NCI-H526 (cell line): ENCODE measurements around the gene NSG2.
"Not testable (repeated sequence)": the region's sequence is repeated elsewhere in the genome, so short reads cannot be mapped to it uniquely, and the experiment has no call there.

Experiments
- DNase-seq, 2 experiments: peaks; one replicate each; lab custom pipeline; 2025; lab: John Stamatoyannopoulos, UW

Gene NSG2

DNA sequence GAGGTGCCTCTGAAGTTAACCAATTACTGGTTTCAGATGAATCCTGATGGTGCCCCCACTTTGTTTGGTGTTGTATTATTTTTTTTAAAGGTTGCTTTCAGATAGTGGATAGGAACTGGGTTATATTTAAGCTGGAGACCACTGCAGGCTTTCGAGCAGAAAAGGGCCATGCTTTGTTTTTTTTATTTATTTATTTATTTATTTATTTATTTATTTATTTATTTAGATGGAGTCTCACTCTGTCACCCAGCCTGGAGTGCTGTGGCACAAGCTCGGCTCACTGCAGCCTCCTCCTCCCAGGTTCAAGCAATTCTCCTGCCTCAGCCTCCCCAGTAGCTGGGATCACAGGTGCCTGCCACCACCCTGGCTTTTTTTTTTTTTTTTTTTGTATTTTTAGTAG lies 57.1 kb downstream of the NSG2 start:
- not testable (repeated sequence) for DNase-seq

DNA sequence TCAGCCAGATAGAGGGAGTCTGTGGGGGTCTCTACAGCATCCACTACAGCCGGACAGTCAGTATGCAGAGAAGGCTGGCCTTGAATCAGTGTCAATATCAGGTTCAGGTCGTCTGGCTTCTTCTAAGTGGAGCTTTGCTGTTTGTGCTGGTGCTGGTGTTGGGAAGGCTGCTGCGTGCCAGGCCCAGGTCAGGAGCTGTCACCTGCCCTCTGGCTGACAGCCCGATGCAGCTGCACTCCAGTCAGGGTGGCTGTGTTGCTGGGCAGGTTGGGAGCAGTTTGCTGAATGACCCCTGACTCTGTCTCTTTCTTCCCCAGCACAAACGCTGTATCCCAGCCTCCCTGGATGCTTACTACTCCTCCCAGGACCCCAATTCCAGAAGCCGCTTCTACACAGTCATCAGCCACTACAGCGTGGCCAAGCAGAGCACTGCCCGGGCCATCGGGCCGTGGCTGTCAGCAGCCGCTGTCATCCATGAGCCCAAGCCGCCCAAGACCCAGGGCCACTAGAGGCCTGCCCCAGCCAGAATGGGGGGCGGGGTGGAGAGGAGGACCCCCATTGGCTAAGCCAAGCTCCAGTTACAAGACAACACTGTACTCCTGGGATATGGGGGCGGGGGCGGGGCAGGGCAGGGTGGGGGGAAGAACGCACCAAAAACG lies 61.6 kb downstream of the NSG2 start:
- no peak for DNase-seq

DNA sequence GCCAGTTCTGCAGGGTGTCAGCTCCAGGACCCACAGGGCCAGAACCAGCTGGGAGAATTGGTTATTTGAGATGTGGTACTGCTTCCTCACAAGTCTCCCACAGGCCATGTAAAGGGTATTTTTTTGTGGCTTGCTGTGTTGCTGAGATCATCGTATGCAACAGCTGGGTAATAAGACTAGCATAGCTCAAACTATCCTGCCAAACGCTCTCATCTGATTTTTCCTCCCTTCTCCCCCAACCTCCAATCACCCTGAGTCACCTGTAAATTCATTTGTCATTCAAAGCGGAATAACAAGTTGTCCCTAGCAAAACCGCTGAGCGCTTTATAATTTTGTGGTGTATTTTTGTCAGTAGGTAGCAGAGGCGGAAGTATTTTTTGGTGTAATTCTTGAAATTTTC lies 63.2 kb downstream of the NSG2 start:
- DNase-seq, result no peak

DNA sequence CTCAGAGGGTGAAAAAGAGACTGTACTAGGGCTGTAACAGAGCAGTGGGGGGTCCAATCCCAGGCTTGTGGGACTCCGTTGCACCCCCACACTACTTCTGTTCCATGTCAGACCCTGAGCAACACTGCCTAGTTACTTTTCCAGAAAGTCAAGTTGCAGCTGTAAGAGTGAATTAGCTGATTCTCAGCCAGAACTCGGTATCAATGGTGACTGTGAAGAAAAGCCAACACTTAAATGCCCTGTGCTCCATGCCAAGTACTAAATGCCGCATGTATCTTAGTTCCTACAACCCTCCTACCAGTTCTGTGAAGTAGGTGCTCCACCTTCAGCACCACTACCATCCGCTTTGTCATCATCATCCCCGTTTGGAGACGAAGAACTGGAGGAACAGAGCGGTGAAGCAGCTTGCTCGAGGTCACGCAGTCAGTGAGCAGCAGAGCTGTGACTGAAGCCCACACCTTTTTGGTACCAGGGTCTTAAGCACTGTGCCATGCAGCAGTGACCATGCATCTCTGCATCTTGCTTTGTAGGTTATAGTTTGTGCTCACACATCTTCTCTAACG lies 64.3 kb downstream of the NSG2 start:
- DNase-seq, result no peak

DNA sequence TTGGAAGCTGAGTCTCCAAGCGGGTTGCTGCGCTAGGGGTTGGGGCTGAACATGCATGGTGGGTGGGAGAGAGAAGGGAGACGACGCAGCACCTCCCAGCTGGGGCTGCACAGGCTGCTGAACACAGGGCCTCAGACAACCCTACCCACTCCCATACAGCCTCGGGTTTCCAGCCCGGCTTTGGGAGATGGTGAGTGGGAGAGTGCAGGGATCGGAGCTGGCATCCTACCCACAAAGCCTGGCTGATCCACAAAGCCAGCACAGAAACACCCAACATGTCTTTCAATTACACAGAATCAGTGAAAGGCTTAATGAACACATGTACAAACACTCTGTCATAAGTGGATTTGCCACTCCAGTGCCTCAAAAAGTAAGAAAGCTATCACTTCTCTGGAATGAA lies 64.8 kb downstream of the NSG2 start:
- no peak for DNase-seq

DNA sequence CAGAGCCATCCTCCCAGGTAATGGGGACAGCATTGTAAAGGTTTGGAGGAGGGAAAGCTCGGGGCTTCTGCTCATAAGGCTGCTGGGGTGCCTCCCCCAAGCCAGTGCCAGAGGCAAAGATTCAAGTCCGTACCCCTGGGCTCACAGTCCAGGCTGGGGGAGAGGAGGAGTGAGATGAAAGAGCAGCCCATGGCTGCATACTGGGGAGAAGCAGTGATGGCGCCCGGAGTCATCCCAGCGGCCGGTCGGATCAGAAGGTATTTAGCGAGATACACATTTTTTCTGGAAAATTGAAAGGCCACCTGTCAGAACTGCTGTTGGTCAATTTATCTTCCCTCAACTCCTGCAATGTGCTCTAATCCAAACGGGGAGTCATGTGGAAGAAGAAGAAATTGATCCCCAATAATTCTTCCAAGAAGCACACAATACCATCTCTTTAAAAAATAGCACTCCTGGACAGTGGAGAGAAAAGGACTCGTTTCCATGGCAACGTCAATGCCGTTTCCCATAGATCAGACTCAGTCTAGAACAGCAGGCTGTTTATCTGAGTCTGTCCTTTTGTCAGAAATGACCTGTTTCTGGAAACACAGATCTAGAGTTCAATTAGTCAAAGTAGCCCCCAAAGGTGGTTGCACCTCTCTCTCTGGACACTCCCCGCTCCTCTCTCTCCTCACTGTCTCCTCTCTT lies 65.9 kb downstream of the NSG2 start:
- no peak for DNase-seq

DNA sequence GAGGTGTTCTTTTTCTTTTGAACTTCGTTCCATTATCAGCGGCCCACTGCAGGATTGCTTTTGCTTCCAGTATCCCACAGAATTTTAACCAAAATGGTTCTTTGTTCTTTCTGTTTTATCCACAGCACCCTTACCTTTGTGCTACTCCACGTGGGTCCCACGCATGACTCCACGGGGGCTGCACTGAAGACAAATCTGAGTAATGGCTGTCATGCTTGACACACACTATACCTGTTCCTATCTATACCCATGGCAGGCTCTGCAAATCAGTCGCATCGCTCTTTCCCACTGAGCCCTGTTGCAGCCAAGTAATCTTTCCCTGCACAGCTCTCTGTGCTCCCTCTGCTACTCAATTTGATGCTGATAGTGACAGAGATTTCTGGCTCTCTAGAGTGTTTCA lies 69.7 kb downstream of the NSG2 start:
- DNase-seq, result no peak

DNA sequence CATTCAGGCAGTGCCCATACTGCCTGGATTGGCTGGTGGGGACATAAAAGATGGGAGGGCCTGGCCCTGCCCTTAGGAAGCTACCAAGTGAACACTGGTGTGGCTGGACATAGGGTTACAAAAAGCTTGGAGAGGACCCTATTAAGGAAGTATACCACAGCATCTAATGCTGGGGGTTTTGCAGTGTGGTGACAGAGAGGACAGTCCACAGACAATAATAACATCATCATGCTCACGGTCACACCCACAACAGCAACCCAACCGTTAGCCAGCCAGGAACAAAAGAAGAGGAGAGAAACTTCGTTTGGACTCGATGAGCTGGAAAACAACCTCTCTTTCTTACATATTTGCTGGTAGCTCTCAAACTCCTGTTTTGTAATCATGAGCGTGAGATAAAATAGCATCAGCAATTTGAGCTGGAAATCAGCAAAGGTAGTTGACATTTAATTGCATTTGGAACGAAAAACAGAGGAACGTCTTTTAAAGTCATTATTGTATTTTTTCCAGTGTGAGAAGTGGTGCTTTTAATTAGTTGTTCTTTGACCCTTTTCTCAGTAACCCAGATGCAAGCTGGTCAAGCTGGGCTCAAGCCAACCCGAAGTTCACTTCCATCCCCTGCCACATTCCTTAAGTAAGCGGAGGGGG lies 73.4 kb downstream of the NSG2 start:
- DNase-seq, result no peak

DNA sequence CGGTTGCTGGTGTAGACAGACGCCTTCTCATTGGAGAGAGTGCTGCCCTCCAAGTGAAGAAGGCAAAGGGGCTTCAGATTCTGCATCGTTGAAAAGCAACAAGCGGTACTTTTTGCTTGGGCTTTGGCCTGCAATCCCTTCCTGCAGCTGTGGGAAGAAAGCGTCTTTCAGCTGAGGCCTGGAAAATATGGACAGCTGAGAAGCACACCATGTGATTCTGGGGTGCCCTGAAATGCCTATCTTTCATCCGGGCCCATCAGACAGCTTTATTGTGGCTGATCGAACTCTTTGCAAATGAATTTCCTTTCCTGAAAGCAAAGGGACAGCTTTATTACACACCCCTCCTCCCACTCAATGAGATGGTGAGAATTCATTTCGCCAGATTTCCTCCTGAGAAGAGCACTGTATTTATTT lies 74.0 kb downstream of the NSG2 start:
- DNase-seq, result no peak

DNA sequence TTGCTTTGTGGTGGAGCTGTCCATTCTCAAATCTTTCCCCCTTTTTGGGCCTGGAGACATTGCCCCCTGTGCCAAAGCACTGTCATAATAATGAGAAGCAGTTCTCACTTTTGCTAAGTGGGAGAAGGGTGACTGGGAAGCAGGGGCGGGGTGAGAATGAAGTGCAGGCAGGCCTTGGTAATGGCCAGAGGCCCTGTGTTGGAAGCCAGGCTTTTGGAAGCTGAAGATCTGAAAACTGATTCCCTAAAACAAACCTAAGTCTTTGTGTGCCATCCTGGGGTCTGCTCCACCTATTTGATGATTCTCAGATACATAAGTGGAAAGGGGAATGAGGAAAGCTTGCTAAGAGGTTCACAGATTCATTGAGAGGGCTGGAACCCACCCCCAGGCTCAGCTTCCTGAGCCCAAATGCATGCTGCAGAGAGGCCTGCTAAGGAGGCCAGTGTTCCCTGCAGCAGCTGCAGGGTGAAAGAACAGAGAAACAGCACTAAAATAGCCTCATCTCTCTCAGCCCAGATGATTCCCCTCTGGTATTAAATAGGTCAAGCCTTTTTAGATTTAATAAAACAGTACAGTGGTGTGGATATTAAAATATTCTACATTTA lies 75.0 kb downstream of the NSG2 start:
- DNase-seq, result no peak

DNA sequence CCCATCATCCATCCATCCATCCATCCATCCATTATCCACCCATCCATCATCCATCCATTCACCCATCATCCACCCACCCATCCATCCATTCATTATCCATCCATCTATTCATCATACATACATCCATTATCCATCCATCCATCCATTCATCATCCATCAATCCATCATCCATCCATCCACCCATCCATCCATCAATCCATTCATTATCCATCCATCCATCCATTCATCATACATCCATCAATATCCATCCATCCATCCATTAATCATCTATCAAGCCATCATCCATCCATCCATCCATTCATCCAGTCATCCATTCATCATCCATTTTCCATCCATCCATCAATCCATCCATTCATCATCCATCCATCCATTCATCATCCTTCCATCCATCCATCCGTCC lies 89.0 kb downstream of the NSG2 start:
- DNase-seq, result no peak

DNA sequence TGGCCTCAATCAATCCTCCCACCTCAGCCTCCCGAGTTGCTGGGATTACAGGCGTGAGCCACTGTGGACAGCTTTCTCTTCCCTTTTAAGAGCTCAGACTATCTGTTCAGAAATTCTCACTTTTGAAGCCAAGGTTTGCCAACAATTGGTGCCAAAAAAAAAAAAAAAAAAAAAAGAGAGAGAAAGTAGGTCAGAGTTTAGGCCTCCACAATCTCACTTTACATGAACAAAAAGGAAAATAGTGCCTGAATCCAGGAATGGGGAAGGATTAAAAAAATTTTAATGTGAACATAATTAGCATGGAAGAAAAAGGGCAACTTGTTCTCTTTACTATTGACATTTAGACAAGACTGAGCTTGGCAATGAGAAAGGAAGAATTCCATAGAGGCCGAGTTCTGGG lies 94.1 kb downstream of the NSG2 start:
- no peak for DNase-seq

DNA sequence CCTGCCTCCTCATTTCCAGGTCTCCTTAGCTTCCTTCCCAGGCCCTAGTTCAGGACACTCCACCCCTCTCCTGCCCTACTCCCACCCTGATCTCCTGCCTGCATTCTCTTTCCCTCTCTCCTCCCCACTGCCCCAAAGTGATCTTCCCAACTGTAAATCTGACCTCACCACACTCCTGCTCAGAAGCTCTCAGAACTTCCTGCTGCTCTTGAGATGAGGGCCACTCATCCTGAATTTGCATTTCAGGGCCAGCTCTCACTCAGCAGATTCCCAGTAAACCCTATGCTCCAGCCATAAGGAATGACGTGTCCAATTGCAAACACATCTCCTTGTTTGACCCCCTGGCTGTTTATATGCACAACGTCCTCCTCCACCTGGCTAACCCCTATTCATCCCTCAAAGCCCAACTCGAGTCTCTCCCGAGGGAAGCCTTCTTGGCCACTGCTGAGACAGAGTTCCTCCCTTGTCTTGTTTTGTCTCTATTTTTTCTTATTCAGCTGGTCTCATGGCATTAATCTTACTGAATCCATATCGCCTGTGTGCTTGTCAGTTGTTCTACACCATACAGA lies 95.0 kb downstream of the NSG2 start:
- DNase-seq, result no peak

DNA sequence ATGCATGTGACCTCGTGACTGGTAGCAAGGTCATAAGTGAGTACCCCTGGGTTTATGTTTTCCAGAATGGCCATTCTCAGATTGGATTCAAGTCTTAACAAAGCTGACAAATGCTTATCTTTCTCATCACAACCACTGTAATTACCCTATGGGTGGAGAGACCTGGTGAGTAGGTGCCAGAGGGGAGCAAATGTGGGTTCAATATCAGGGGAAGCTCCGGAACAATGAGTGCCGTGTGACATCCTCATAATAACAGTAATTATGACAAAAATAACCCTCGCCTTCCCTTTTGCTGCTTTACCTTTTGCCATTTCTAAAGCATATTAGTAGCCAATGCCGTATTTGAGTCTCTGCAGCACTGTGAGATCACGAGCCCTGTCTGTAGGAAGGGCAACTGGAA lies 95.9 kb downstream of the NSG2 start:
- no peak for DNase-seq

DNA sequence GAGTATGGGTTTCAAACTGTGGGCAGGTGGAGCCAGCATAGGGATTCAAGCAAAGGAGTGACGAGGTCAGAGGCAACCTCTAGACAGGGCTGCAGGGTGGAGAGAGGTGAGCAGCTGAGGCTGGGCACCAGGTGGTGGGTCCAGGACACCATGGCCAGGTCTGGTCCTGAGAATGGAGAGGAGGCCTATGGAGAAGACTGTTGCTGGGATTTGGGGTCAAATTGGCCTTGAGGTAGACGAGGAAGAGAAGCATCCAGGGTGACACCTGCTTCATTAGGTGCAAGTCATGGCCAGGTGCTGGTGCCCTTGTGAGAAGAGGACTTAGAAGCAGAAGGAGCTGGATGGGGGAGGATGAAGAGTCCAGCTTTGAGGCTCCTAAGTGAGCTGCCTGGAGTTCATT lies 99.6 kb downstream of the NSG2 start:
- DNase-seq, result no peak

DNA sequence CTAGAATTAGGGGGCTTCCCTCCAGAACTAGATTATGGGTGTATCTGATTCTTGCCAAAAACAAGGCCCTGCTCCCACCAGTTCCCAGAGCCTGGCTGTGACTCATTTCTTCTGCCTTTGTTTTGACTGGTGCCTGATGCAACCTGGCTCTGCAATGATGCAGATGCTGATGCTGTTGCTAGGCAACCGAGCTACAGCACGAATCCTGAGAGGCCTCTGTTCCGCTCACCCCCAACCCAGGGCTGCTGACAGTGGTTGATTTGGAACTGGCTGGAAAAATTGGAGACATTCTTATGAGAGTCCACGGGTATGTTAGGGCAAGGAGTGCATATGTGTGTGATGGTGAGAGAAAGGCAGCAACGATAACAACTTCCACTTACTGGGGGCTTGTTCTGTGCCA lies 100.3 kb downstream of the NSG2 start:
- no peak for DNase-seq

DNA sequence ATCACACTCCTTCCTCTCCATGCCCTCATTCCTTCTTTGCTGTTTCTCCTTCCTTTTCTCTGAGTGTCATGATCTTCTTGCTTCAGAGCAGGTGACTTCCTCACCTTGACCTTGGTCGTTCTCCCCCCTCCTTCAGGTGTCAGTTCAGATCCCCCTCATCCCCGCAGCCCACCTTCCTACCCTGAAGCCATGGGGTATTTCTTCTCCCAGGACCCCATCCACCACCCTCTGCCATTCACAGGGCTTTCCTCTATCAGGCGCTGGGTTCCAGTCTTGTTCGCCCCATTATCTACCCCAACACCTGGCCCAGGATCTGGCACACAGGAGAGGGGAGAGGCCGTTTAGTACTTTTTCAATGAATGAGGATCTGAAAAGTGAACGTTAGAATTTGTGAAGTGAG lies 101.0 kb downstream of the NSG2 start:
- no peak for DNase-seq

DNA sequence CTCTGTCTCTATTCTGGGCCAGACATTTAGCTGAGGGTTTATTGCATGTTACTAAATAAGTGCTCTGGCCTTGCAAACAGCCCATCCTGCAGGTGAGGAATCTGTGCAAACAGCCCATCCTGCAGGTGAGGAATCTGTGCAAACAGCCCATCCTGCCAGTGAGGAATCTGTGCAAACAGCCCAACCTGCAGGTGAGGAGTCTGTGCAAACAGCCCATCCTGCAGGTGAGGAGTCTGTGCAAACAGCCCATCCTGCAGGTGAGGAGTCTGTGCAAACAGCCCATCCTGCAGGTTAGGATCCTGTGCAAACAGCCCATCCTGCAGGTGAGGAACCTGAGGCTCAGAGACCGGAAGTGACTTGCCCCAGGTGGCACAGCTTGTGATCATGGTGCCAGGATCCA lies 101.5 kb downstream of the NSG2 start:
- DNase-seq, result not testable (repeated sequence)

DNA sequence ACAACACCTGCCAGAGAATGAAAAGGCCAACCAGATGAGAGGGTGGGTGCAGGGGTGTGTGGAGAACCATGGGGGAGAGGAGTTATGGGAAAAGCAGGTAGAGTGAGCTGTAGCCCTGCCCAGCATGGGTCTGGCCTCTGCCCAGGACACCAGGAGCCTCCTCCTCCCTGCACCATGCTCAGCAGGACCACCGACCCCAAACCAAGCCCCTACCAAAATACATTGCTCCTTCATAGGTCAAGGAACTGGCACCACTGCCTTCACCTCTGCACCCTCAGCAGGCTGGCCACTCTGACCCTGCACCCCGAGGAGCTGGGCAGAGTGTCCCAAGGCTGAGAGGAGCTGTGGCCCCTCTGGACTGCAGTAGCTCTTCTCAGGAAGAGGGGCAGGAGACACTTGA lies 102.0 kb downstream of the NSG2 start:
- DNase-seq, result no peak

DNA sequence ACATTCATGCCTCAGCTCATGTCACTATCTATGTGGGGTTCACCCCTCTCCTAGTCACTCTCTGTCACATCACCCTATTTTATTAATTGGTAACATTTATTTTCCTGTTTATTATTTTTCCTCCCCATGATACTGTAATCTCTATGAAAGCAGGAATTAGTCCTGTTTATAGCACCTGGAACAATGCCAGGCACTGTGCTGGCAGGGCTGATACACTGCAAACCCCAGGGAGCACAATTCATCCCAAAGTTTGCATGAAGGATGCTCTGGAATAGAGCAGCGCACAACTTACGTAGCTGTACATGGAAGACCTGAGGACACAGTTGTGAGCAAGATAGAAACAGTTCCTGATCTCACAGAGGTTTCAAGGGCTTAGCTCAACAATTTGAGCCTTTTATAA lies 103.2 kb downstream of the NSG2 start:
- DNase-seq, result no peak

DNA sequence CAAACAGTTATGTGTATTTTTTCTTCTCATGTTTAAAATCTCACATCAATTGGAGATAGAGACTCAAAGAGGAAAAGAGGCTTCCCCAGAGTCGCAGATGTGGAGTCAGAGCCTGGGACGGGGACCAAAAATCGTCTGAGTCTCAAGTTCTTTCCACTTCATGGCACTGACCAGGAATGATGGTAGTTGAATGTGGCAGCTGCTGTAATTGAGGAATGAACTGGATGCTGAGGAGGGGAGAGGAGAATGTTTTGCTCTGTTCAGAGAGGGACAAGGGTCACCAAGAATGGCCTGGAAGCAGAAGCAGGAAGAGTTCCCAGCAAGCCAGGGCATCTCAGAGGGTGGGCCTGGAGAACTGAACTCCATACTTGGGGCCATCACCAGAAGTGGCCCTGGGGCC lies 103.9 kb downstream of the NSG2 start:
- no peak for DNase-seq

DNA sequence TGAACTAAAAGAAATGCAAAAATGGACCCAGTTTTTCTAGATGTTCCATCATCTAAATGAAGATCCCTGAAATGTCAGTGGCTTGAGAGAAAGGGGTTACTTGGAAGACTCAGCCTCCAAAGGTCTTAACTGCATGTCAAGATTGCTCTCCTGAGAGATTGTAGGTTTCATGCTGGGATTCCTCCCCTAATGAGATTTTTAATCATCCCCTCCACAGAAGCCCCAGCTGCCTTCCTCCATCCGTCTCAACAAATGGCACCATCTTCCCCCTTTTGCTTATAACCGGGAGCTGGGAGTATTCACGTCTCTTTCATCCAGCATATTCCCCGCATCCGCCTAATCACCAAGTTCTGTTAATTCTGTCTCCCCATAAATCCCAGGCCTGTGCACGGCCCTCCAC lies 104.5 kb downstream of the NSG2 start:
- DNase-seq, result no peak
